NCI-H1930 (cell line): ENCODE results near the gene G6PC1.
"Not testable (repeated sequence)": the region's sequence is repeated elsewhere in the genome, so short reads cannot be mapped to it uniquely, and the experiment has no call there.

Experiments
- DNase-seq, 2 experiments: peaks; one replicate each; lab custom pipeline; 2025; lab: John Stamatoyannopoulos, UW

The G6PC1 gene

GRCh38 chr17:42901535-42902229 is 1.1 kb downstream of the G6PC1 start:
- DNase-seq, result no peak

- DNase-seq, result no peak
Observed at GRCh38 chr17:42904110-42904469, 3.5 kb downstream of the G6PC1 start.

GRCh38 chr17:42906772-42907446 is 6.3 kb downstream of the G6PC1 start:
- no peak for DNase-seq

GRCh38 chr17:42908872-42909700 is 8.5 kb downstream of the G6PC1 start:
- no peak for DNase-seq

- DNase-seq, result no peak
Observed at GRCh38 chr17:42913522-42913921, 12.9 kb downstream of the G6PC1 start.

- DNase-seq, result no peak
Observed at GRCh38 chr17:42913981-42914617, 13.5 kb downstream of the G6PC1 start.

GRCh38 chr17:42915288-42915687 is 14.7 kb downstream of the G6PC1 start:
- not testable (repeated sequence) for DNase-seq

GRCh38 chr17:42916388-42917235 is 16.0 kb downstream of the G6PC1 start:
- not testable (repeated sequence) for DNase-seq

- no peak for DNase-seq
Observed at GRCh38 chr17:42917236-42917603, 16.6 kb downstream of the G6PC1 start.

- peak; percentile 87 to 88 for DNase-seq
Observed at GRCh38 chr17:42918902-42919521, 18.4 kb downstream of the G6PC1 start.

- DNase-seq, result peak in 1 of 2 experiments; percentile 44
Observed at GRCh38 chr17:42919522-42920077, 19.0 kb downstream of the G6PC1 start.

GRCh38 chr17:42920106-42920900 is 19.7 kb downstream of the G6PC1 start:
- DNase-seq, result peak; percentile 44 to 65

- peak in 1 of 2 experiments; percentile 57 for DNase-seq
Observed at GRCh38 chr17:42920922-42921321, 20.3 kb downstream of the G6PC1 start.

GRCh38 chr17:42922294-42922693 is 21.7 kb downstream of the G6PC1 start:
- no peak for DNase-seq

- not testable (repeated sequence) for DNase-seq
Observed at GRCh38 chr17:42923472-42923871, 22.9 kb downstream of the G6PC1 start.

GRCh38 chr17:42924891-42925290 is 24.3 kb downstream of the G6PC1 start:
- no peak for DNase-seq

GRCh38 chr17:42928714-42929496 is 28.3 kb downstream of the G6PC1 start:
- peak; percentile 28 to 66 for DNase-seq

GRCh38 chr17:42929497-42929844 is 28.9 kb downstream of the G6PC1 start:
- no peak for DNase-seq
